Uterus (tissue), 4 donors: ENCODE results near the gene APP. TPM values are rescaled to one million over a fixed set of nuclear protein-coding genes. Genes with fewer than 3 reads are reported as not detected.
A peak's percentile ranks its signal among the peaks of the same experiment; 100 is the strongest.

Experiments used
- DNase-seq, 2 donors: peaks; one replicate each; pipeline ENCODE4 v3.0.0-alpha.2; 2019 to 2020
- H3K27ac ChIP-seq, 2 donors: fragments of 200-600 bp; sonication (generic); 1 replicate in 1 of 2; 2 replicates in 1 of 2; pipeline ENCODE4 v1.5.1; 2016 to 2018
- H3K27me3 ChIP-seq, 2 donors: fragments of 200-600 bp; sonication (generic); one replicate each; pipeline ENCODE4 v1.5.1; 2018 to 2019; ENCODE audit warnings: control low read depth in 1 of 2
- H3K36me3 ChIP-seq, 2 donors: fragments of 200-600 bp; sonication (generic); one replicate each; pipeline ENCODE4 v1.5.1; 2019; ENCODE audit warnings: control low read depth in 1 of 2
- H3K4me1 ChIP-seq, 2 donors: fragments of 200-600 bp; sonication (generic); one replicate each; pipeline ENCODE4 v1.5.1; 2018 to 2019; ENCODE audit warnings: control low read depth in 1 of 2
- H3K4me3 ChIP-seq, 2 donors: fragments of 200-600 bp; sonication (generic); 1 replicate in 1 of 2; 2 replicates in 1 of 2; pipeline ENCODE4 v1.5.1; 2018 to 2019; ENCODE audit warnings: mild to moderate bottlenecking in 1 of 2
- H3K9me3 ChIP-seq, 2 donors: fragments of 200-600 bp; sonication (generic); one replicate each; pipeline ENCODE4 v1.5.1; 2019; ENCODE audit warnings: control low read depth in 1 of 2
- CTCF ChIP-seq, 4 experiments: fragments of 200-600 bp in 2 of 4; fragments of 450-650 bp in 2 of 4; sonication (generic) in 2 of 4; IDR thresholded peaks; one replicate each; pipeline ENCODE4 v1.5.1; 2016 to 2019; ENCODE audit warnings: antibody characterized with exemption in 4 of 4, mild to moderate bottlenecking in 2 of 4, moderate library complexity in 1 of 4
- POLR2A ChIP-seq, 2 donors: fragments of 450-650 bp; IDR thresholded peaks; one replicate each; pipeline ENCODE4 v1.6.1; 2016; ENCODE audit warnings: antibody characterized with exemption in 2 of 2, mild to moderate bottlenecking in 1 of 2, moderate library complexity in 1 of 2
- intact Hi-C: fragments of 100-400 bp; cut with DNase I; formaldehyde crosslinking; loops from one replicate; pipeline ENCODE4 v1.15.1; 2023; ENCODE audit warnings: low total_unique reads
- total RNA-seq, 4 donors: library from RNA; depleted of rRNA in 3 of 4; stranded (reverse); fragments of >200 nt in 3 of 4; gene quantifications; one replicate each; pipeline versions ENCODE4 v1.1.0 to v1.2.4, GENCODE V29; 2014 to 2023
- donor health status: DM: yes; HTN: yes; CAD: no.

APP gene
- total RNA-seq, result 100 to 1,000 TPM; 212 to 537 (median 430) TPM

GRCh38 chr21:26170471-26171257 is at the start of gene APP:
APP (minus strand) TSS chr21:26170770; CDS start chr21:26170620, 150 bp downstream.
- Histone ChIP-seq H3K27ac (peak within 1 kb of the TSS; percentile 81 to 96), H3K27me3 (no peaks in the 10 kb centered on the region), H3K9me3 (no peaks in the 10 kb centered on the region), H3K4me1 (peaks cover 0 to 7% of the 10 kb centered on the region in 2 donors), H3K36me3 (no peaks in the 10 kb centered on the region), H3K4me3 (peak within 1 kb of the TSS; percentile 72 to 96)
- DNase-seq, result peak; percentile 83 to 87
- intact Hi-C loops, result no loop called here
- peak; percentile 89 for TF ChIP-seq POLR2A (IDR thresholded peaks at IDR 0.05)
- TF ChIP-seq CTCF (IDR thresholded peaks at IDR 0.05), result peak; percentile 78 to 100 (median 98)

GRCh38 chr21:26212220-26212619 is 41.6 kb upstream of the APP start:
- intact Hi-C loops, result no loop called here
- no peaks in the 10 kb centered on the region for H3K36me3 ChIP-seq
- no peaks in the 10 kb centered on the region for H3K27me3 ChIP-seq
- H3K9me3 ChIP-seq, result no peaks in the 10 kb centered on the region
- H3K4me1 ChIP-seq, result no peaks in the 10 kb centered on the region
- no peak for DNase-seq
- no peak overlapping the region for H3K4me3 ChIP-seq
- TF ChIP-seq CTCF (IDR thresholded peaks at IDR 0.05) (no peak), POLR2A (IDR thresholded peaks at IDR 0.05) (no peak)
- no peak overlapping the region for H3K27ac ChIP-seq

- intact Hi-C loops, result no loop called here
- no peak for DNase-seq
- no peaks in the 10 kb centered on the region for H3K4me1 ChIP-seq
- no peaks in the 10 kb centered on the region for H3K9me3 ChIP-seq
- H3K27ac ChIP-seq, result no peak overlapping the region
- no peak overlapping the region for H3K4me3 ChIP-seq
- no peaks in the 10 kb centered on the region for H3K36me3 ChIP-seq
- TF ChIP-seq CTCF (IDR thresholded peaks at IDR 0.05) (no peak), POLR2A (IDR thresholded peaks at IDR 0.05) (no peak)
- no peaks in the 10 kb centered on the region for H3K27me3 ChIP-seq
Measured at GRCh38 chr21:26210614-26211013, 40.0 kb upstream of the APP start.

- DNase-seq, result no peak
- Histone ChIP-seq H3K27me3 (no peaks in the 10 kb centered on the region), H3K4me3 (no peak overlapping the region), H3K9me3 (no peaks in the 10 kb centered on the region), H3K4me1 (no peaks in the 10 kb centered on the region), H3K27ac (no peak overlapping the region), H3K36me3 (no peaks in the 10 kb centered on the region)
- intact Hi-C loops, result no loop called here
- TF ChIP-seq CTCF (IDR thresholded peaks at IDR 0.05) (no peak), POLR2A (IDR thresholded peaks at IDR 0.05) (no peak)
Measured at GRCh38 chr21:26207021-26207420, 36.5 kb upstream of the APP start.

- no peaks in the 10 kb centered on the region for H3K27me3 ChIP-seq
- H3K4me1 ChIP-seq, result no peaks in the 10 kb centered on the region
- H3K4me3 ChIP-seq, result no peak overlapping the region
- H3K9me3 ChIP-seq, result no peaks in the 10 kb centered on the region
- H3K27ac ChIP-seq, result no peak overlapping the region
- TF ChIP-seq POLR2A (IDR thresholded peaks at IDR 0.05), result no peak
- TF ChIP-seq CTCF (IDR thresholded peaks at IDR 0.05), result no peak
- intact Hi-C loops, result no loop called here
- DNase-seq, result no peak
- H3K36me3 ChIP-seq, result no peaks in the 10 kb centered on the region
Measured at GRCh38 chr21:26199456-26199855, 28.9 kb upstream of the APP start.
